Stimulated activated CD8-positive, alpha-beta memory T cell treated with anti-CD3 and anti-CD28 coated beads, Interleukin-15, amount 100 ng/mL, for 1 hour (primary cell): ENCODE data around the gene NEMP2.

ENCODE experiments used
- DNase-seq: peaks from one replicate; pipeline ENCODE4 v3.0.0-alpha.2; 2020; ENCODE audit warnings: low read depth

The NEMP2 gene, protein sequence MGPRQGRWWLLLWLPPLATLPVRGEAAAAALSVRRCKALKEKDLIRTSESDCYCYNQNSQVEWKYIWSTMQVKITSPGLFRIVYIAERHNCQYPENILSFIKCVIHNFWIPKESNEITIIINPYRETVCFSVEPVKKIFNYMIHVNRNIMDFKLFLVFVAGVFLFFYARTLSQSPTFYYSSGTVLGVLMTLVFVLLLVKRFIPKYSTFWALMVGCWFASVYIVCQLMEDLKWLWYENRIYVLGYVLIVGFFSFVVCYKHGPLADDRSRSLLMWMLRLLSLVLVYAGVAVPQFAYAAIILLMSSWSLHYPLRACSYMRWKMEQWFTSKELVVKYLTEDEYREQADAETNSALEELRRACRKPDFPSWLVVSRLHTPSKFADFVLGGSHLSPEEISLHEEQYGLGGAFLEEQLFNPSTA

GRCh38 chr2:190534310-190535120, at the start of gene NEMP2:
Gene NEMP2, minus strand, starts transcription at chr2:190534722. Its CDS starts 67 bp downstream, at chr2:190534655.
- peak; percentile 53 for DNase-seq

DNA sequence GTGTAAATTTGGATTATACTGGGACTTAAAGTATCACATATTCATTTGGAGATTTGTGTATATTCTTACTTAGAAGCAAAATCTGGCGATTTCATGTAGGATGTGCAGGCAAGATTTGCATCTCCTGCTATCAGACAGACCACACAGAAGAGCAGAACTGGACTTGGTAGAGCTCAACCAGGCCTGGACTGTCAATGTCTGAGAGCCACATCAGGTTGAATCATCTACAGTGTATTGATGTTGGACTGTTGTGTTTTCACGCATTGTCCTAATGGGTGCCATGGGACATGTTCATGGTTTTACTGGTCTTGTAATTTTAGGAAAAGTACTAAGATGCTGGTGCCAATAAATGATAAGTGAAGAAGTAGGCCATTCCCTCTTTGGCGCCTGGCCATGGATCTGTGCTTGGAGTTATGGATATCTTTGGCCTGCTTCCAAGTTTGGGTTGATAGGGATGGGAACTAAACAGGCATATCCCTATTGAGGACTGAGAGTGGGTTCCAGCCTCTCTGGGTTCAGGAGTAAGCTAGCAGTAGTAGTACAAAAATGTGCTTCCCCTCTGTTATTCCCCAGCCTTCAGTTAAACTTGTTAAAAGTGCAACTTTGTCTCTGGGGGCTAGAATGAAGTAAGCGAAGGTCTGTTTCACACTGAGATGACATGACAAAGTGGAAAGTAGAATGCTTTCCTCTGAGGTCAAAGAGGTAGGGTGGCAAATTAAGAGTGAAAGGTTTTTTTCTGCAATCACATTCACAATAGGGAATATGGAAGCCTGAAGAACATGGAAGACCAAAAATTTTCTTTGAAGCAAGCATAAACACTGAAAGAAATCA, 49.2 kb upstream of the NEMP2 start:
- no peak for DNase-seq

GRCh38 chr2:190582736-190583506, 48.4 kb upstream of the NEMP2 start:
- DNase-seq, result no peak

- no peak for DNase-seq
These were observed 47.5 kb upstream of the NEMP2 start for GRCh38 chr2:190582019-190582418.

GRCh38 chr2:190579915-190580846, 45.7 kb upstream of the NEMP2 start:
- no peak for DNase-seq

GRCh38 chr2:190579058-190579410, 44.5 kb upstream of the NEMP2 start:
- no peak for DNase-seq

GRCh38 chr2:190578158-190579057, 43.9 kb upstream of the NEMP2 start:
- DNase-seq, result no peak

DNA sequence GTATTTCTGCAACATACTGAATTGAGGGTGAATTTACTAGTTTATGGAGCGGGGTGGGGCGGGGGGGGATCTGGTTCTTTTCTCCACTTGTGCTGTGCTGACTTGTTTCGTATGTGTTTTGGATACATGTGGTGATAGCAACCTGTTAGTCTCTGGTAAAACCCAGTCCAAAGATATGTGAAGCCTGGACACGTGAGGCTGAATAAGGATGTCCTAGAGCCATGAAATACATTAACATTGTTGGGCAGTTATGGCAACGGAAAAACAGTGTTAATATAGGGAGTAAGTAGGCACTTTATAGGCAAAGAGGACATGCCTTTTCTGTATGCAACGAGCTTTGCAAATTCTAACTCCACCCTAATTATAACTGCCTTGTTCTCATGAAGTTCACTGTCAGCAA, 42.1 kb upstream of the NEMP2 start:
- no peak for DNase-seq

DNA sequence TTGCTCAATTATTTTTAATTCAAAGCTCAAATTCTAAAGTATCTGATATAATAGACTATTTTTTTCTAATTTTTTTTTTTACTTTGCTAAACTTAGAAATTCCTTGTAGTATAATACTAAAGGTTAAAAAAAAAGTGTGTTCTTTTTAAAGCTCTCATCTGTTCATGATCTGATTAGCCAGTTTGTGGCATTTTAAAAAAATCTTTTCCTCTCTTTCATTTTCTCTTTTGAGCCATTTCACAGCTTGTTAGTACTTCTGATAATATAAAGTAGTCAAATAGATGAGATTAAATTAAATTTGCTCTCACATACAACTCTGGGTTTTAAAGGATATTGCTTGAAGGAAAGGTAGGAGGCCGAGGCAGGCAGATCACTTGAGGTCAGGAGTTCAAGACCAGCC, 40.7 kb upstream of the NEMP2 start:
- DNase-seq, result no peak

DNA sequence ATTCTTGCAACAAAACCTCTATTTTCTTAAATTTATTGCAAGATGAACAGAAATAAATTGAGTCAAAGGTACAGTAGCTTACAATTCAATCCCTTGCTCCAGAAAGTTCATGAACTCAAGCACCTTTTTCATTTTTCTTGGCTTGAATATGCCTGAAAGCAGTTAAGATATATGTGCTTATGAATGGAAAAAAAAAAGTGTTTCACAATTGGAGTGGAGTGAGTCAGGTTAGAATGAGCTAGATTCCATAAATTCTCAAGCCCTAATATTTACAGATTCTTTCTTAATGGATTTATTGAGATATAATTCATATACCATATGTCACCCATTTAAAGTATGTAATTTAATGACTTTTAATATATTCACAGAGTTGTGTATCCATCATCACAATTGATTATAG, 39.6 kb upstream of the NEMP2 start:
- no peak for DNase-seq

DNA sequence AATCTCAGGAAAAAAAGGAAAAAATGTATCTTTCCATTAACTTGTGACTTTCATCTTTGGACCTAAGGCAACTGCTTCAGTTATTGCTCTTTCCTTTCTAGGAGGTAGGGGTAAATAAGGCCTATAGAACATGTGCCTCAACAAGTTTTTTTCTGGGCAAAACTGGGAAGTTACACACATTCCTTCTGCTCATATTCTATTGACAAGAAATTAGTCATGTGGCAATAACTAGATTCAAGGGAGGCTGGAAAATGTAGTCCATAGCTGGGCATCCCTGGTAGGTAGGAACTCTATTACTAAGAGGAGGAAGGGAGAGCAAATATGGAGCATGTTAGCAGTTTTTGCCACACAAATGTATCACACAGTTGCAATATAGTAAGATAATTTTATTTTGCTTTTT, 37.7 kb upstream of the NEMP2 start:
- no peak for DNase-seq

- DNase-seq, result no peak
These were observed 37.2 kb upstream of the NEMP2 start for GRCh38 chr2:190571686-190572085.

GRCh38 chr2:190570871-190571270, 36.3 kb upstream of the NEMP2 start:
- no peak for DNase-seq

- no peak for DNase-seq
These were observed 35.7 kb upstream of the NEMP2 start for GRCh38 chr2:190569994-190570755.

GRCh38 chr2:190564838-190565237, 30.3 kb upstream of the NEMP2 start:
- DNase-seq, result no peak

DNA sequence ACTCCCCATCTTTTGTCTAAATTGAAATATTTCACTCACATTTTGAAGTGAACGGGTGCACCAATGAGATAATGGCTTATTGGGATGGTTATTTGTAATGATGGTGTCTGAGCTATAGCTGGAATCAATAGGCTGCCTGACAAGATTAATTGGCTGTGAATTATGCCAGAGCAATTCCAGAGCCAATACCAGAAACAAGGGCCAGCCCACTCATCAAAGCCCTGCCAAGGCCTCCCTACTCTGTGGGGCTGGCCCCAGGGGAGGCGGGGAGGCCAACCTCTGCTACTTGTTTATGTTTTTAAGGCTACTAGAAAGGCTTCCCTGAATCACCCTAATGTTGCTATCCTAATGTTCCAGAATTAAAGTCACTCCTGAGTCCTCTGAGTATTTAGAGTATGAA, 29.1 kb upstream of the NEMP2 start:
- no peak for DNase-seq

GRCh38 chr2:190563109-190563508, 28.6 kb upstream of the NEMP2 start:
- DNase-seq, result no peak

DNA sequence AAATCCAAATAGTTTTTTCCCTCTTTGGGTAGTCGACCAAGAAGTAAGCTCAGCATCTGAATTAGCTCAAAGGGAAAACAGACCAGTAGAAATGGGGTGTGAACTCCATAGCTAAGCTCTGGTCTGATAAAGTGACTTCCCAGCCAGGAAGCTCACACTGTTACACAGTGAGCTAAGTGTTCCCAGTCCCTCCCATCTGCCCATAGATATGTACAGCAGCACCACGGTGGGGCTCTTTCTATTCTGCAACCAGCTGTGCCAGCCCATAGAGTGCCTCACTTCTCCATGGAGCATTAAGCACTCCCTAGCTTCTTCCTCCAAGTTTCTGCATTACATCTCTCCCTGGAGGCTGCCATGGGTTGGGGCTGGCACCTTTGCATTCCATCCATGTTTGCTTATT, 27.6 kb upstream of the NEMP2 start:
- DNase-seq, result no peak

- no peak for DNase-seq
These were observed 26.6 kb upstream of the NEMP2 start for GRCh38 chr2:190561094-190561493.
